H1 (cell line): ENCODE data around the gene NENF. TPM values are rescaled to one million over a fixed set of nuclear protein-coding genes. Genes with fewer than 3 reads are reported as not detected.

Source experiments
- CTCF ChIA-PET: fragments of 300-600 bp; sonication (Branson Sonifier 250); formaldehyde crosslinking; loops from one replicate; lab custom pipeline; 2021; ENCODE audit not compliant: partially characterized antibody; lab: Charles Lee
- POLR2A ChIA-PET: fragments of 300-600 bp; sonication (Branson Sonifier 250); formaldehyde crosslinking; loops from one replicate; lab custom pipeline; 2021; ENCODE audit warnings: inconsistent platforms; ENCODE audit not compliant: partially characterized antibody; lab: Charles Lee
- DNase-seq, 2 experiments: peaks; one replicate each; pipeline versions ENCODE4 v3.0.0 to v3.0.0-alpha.2; 2010 to 2022; ENCODE audit warnings: low spot score in 2 of 2, low read depth in 1 of 2, mixed read lengths in 1 of 2
- FAIRE-seq: peaks from 2 replicates; lab custom pipeline; 2011; peaks lifted over from hg19 to GRCh38; lab: Jason Lieb, UNC
- H2AFZ ChIP-seq: 2 replicates; pipeline ENCODE4 v1.8.1; 2012; ENCODE audit warnings: low read length, inconsistent platforms
- H2AK5ac ChIP-seq: 2 replicates; pipeline ENCODE4 v1.6.1; 2013; ENCODE audit warnings: low read depth, low read length
- H2BK120ac ChIP-seq: replicated peaks from 2 replicates; pipeline ENCODE3; 2013; ENCODE audit warnings: low read depth, low read length, inconsistent platforms
- H2BK12ac ChIP-seq: 2 replicates; pipeline ENCODE4 v1.6.1; 2013; ENCODE audit warnings: low read depth, low read length
- H2BK15ac ChIP-seq: 2 replicates; pipeline ENCODE4 v1.6.1; 2013; ENCODE audit warnings: low read length
- H2BK20ac ChIP-seq: 2 replicates; pipeline ENCODE4 v1.6.1; 2013; ENCODE audit warnings: low read length
- H2BK5ac ChIP-seq: 2 replicates; pipeline ENCODE4 v1.6.1; 2013; ENCODE audit warnings: low read depth, low read length
- H3K14ac ChIP-seq: 2 replicates; pipeline ENCODE4 v1.6.1; 2013; ENCODE audit warnings: inconsistent platforms; ENCODE audit not compliant: insufficient read length
- H3K18ac ChIP-seq: 2 replicates; pipeline ENCODE4 v1.6.1; 2013; ENCODE audit warnings: low read length; ENCODE audit errors: extremely low read depth
- H3K23ac ChIP-seq: 2 replicates; pipeline ENCODE4 v1.6.1; 2013; ENCODE audit warnings: inconsistent platforms; ENCODE audit not compliant: insufficient read length
- H3K23me2 ChIP-seq: 2 replicates; pipeline ENCODE4 v1.6.1; 2013; ENCODE audit warnings: low read depth, low read length
- H3K27ac ChIP-seq: 2 replicates; pipeline ENCODE4 v1.6.1; 2011; ENCODE audit warnings: low read depth, low read length, inconsistent platforms
- H3K27me3 ChIP-seq, 4 experiments: replicated peaks in 1 of 4; 1 replicate in 1 of 4; 2 replicates in 3 of 4; pipeline versions ENCODE4 v1.6.1 to v1.8.1; 2011 to 2013; ENCODE audit warnings: low read length in 3 of 4, mild to moderate bottlenecking in 3 of 4, inconsistent platforms in 2 of 4, mixed read lengths in 2 of 4, moderate library complexity in 1 of 4; ENCODE audit not compliant: control insufficient read depth in 3 of 4, insufficient read depth in 3 of 4; ENCODE audit errors: extremely low read depth in 1 of 4
- H3K36me3 ChIP-seq, 4 experiments: 2 replicates each; pipeline versions ENCODE4 v1.6.1 to v1.8.1; 2011 to 2013; ENCODE audit warnings: mild to moderate bottlenecking in 4 of 4, low read length in 3 of 4, moderate library complexity in 2 of 4, control low read depth in 1 of 4, inconsistent platforms in 1 of 4; ENCODE audit not compliant: insufficient read depth in 4 of 4, control insufficient read depth in 2 of 4
- H3K4ac ChIP-seq: replicated peaks from 2 replicates; pipeline ENCODE3; 2013; ENCODE audit warnings: low read length, low read depth, mixed read lengths, inconsistent platforms; ENCODE audit not compliant: insufficient read length
- H3K4me1 ChIP-seq, 4 experiments: replicated peaks in 1 of 4; 1 replicate in 1 of 4; 2 replicates in 3 of 4; pipeline versions ENCODE4 v1.6.1 to v1.8.1; 2011 to 2013; ENCODE audit warnings: low read length in 3 of 4, inconsistent platforms in 2 of 4, mixed read lengths in 1 of 4; ENCODE audit not compliant: insufficient read depth in 4 of 4, control insufficient read depth in 3 of 4
- H3K4me2 ChIP-seq, 2 experiments: 2 replicates each; pipeline versions ENCODE4 v1.6.1 to v1.8.1; 2011 to 2013; ENCODE audit warnings: low read depth in 2 of 2, low read length in 2 of 2, control low read depth in 1 of 2, inconsistent platforms in 1 of 2, mild to moderate bottlenecking in 1 of 2; ENCODE audit not compliant: insufficient read depth in 1 of 2
- H3K4me3 ChIP-seq, 4 experiments: fragments of 200-600, 300-600 bp in 1 of 4; sonication (generic), shearing (Covaris generic), sonication (Bioruptor Twin) in 1 of 4; 2 replicates each; pipeline versions ENCODE4 v1.5.1 to v1.8.1; 2011 to 2016; ENCODE audit warnings: low read length in 4 of 4, low read depth in 3 of 4, control low read depth in 2 of 4, inconsistent platforms in 2 of 4, mild to moderate bottlenecking in 2 of 4, mixed read lengths in 1 of 4, moderate library complexity in 1 of 4; ENCODE audit not compliant: insufficient read depth in 2 of 4; ENCODE audit errors: extremely low read depth in 1 of 4
- H3K56ac ChIP-seq: replicated peaks from 2 replicates; pipeline ENCODE3; 2013; ENCODE audit warnings: low read depth, mild to moderate bottlenecking, mixed read lengths, low read length, inconsistent platforms; ENCODE audit not compliant: insufficient read length
- H3K79me1 ChIP-seq: 2 replicates; pipeline ENCODE4 v1.6.1; 2013; ENCODE audit warnings: low read depth, low read length, control low read depth
- H3K79me2 ChIP-seq, 2 experiments: 2 replicates each; pipeline versions ENCODE4 v1.6.1 to v1.8.1; 2012 to 2013; ENCODE audit warnings: low read length in 2 of 2, mild to moderate bottlenecking in 2 of 2, inconsistent platforms in 1 of 2; ENCODE audit not compliant: insufficient read depth in 2 of 2, control insufficient read depth in 1 of 2
- H3K9ac ChIP-seq, 4 experiments: replicated peaks in 1 of 4; 1 replicate in 1 of 4; 2 replicates in 3 of 4; pipeline versions ENCODE4 v1.6.1 to v1.8.1; 2011 to 2013; ENCODE audit warnings: low read depth in 3 of 4, low read length in 3 of 4, control low read depth in 2 of 4, mild to moderate bottlenecking in 2 of 4, moderate library complexity in 2 of 4, inconsistent platforms in 1 of 4; ENCODE audit errors: extremely low read depth in 1 of 4
- H3K9me3 ChIP-seq, 2 experiments: 2 replicates each; pipeline versions ENCODE4 v1.6.1 to v1.8.1; 2012 to 2013; ENCODE audit warnings: mild to moderate bottlenecking in 2 of 2, moderate library complexity in 2 of 2, control low read depth in 1 of 2, inconsistent platforms in 1 of 2, low read depth in 1 of 2, low read length in 1 of 2, mixed read lengths in 1 of 2; ENCODE audit not compliant: insufficient read depth in 2 of 2
- H4K20me1 ChIP-seq, 2 experiments: replicated peaks in 1 of 2; 2 replicates each; pipeline versions ENCODE3 to v1.8.1; 2011 to 2013; ENCODE audit warnings: inconsistent platforms in 2 of 2, low read length in 2 of 2, mild to moderate bottlenecking in 1 of 2; ENCODE audit not compliant: insufficient read depth in 2 of 2, control insufficient read depth in 1 of 2
- H4K5ac ChIP-seq: 2 replicates; pipeline ENCODE4 v1.6.1; 2013; ENCODE audit warnings: low read length, low read depth, mixed read lengths, inconsistent platforms; ENCODE audit not compliant: insufficient read length
- H4K8ac ChIP-seq: 2 replicates; pipeline ENCODE4 v1.8.0; 2013; ENCODE audit warnings: mild to moderate bottlenecking, moderate library complexity, low read length, inconsistent platforms; ENCODE audit not compliant: insufficient read depth; ENCODE audit errors: extremely low read depth
- H4K91ac ChIP-seq: replicated peaks from 2 replicates; pipeline ENCODE3; 2013; ENCODE audit warnings: low read length, mixed read lengths, inconsistent platforms; ENCODE audit not compliant: insufficient read length
- BACH1 ChIP-seq: IDR thresholded peaks from 2 replicates; pipeline ENCODE4 v1.6.1; 2012; ENCODE audit warnings: low read length, improper control_type of control experiment
- BRCA1 ChIP-seq: IDR thresholded peaks from 2 replicates; pipeline ENCODE4 v1.6.1; 2012; ENCODE audit warnings: low read depth, low read length, improper control_type of control experiment
- EGR1 ChIP-seq: IDR thresholded peaks from 2 replicates; pipeline ENCODE4 v1.6.1; 2011; ENCODE audit warnings: low read depth, low read length, borderline replicate concordance
- GTF2F1 ChIP-seq: IDR thresholded peaks from 2 replicates; pipeline ENCODE4 v1.6.1; 2012; ENCODE audit warnings: low read depth, low read length, improper control_type of control experiment, borderline replicate concordance
- JUN ChIP-seq: IDR thresholded peaks from 2 replicates; pipeline ENCODE4 v1.6.1; 2011; ENCODE audit warnings: low read depth, mild to moderate bottlenecking, improper control_type of control experiment, low read length
- JUND ChIP-seq: IDR thresholded peaks from 2 replicates; pipeline ENCODE4 v1.6.1; 2011; ENCODE audit warnings: mild to moderate bottlenecking, improper control_type of control experiment, low read length
- KDM1A ChIP-seq: fragments of 200-600, 300-600 bp; sonication (generic); IDR thresholded peaks from 2 replicates; pipeline ENCODE4 v1.7.1; 2016; ENCODE audit warnings: mild to moderate bottlenecking, low read length, borderline replicate concordance
- KDM5A ChIP-seq: fragments of 200-600 bp; IDR thresholded peaks from 2 replicates; pipeline ENCODE4 v1.7.1; 2012; ENCODE audit warnings: mild to moderate bottlenecking, low read length, inconsistent platforms, mixed read lengths
- MAX ChIP-seq: IDR thresholded peaks from 2 replicates; pipeline ENCODE4 v1.6.1; 2012; ENCODE audit warnings: inconsistent platforms
- PHF8 ChIP-seq: fragments of 200-600 bp; sonication (generic); conservative IDR thresholded peaks from 2 replicates; pipeline ENCODE4 v1.7.1; 2012; ENCODE audit warnings: low read depth, mild to moderate bottlenecking, inconsistent platforms, low read length, moderate library complexity
- POLR2A ChIP-seq, 2 experiments: IDR thresholded peaks; 1 replicate in 1 of 2; 2 replicates in 1 of 2; pipeline ENCODE4 v1.6.1; 2011; ENCODE audit warnings: low read depth in 2 of 2, low read length in 2 of 2, mild to moderate bottlenecking in 2 of 2; ENCODE audit errors: control extremely low read depth in 1 of 2
- SP2 ChIP-seq: IDR thresholded peaks from 2 replicates; pipeline ENCODE4 v1.6.1; 2012; ENCODE audit warnings: mild to moderate bottlenecking, low read length, inconsistent platforms
- SUZ12 ChIP-seq: fragments of 200-600 bp; sonication (generic); IDR thresholded peaks from 2 replicates; pipeline ENCODE4 v1.6.1; 2012; ENCODE audit warnings: mild to moderate bottlenecking, inconsistent platforms, low read length, moderate library complexity, mixed read lengths
- WGBS, 2 experiments: shearing (Covaris generic) in 1 of 2; methylation state at CpG; one replicate each; pipeline versions ENCODE4 v1.1.6 to v1.1.7; 2013 to 2015; ENCODE audit warnings: low lambda C conversion rate in 2 of 2, mixed read lengths in 2 of 2, inconsistent platforms in 1 of 2, low coverage in 1 of 2, missing lambda C conversion rate in 1 of 2; ENCODE audit not compliant: insufficient replicate concordance in 2 of 2, insufficient coverage in 1 of 2, insufficient read length in 1 of 2; ENCODE audit errors: extremely low coverage in 1 of 2, missing lambda C conversion rate in 1 of 2; 5-methylcytosine and 5-hydroxymethylcytosine counted together
- polyA plus RNA-seq, 7 experiments: library from polyadenylated mRNA; depleted of rRNA in 3 of 7; stranded (reverse) in 5 of 7; unstranded in 2 of 7; fragments of >200 nt in 5 of 7; fragments of 200-250 nt in 2 of 7; gene quantifications; 1 replicate in 5 of 7; 2 replicates in 1 of 7; 4 replicates in 1 of 7; pipeline versions ENCODE4 v1.2.1 to v1.2.3, GENCODE V29; 2011 to 2013; ENCODE audit warnings: missing spikeins in 2 of 7, mixed read lengths in 2 of 7
- total RNA-seq: library from RNA; stranded (reverse); fragmentation: NEBNext Ultra II Directional; extraction: Animal tissue kit (Norgen Biotek cat#: 25700); gene quantifications from 2 replicates; pipeline ENCODE4 v1.2.1, GENCODE V29; 2021
- TF ChIP-seq, protein P1 (sequence below): IDR thresholded peaks from 2 replicates; pipeline ENCODE4 v1.6.1; 2011; ENCODE audit warnings: low read length, improper control_type of control experiment

The NENF gene
- total and polyA plus RNA-seq, 2 of the 8 experiments (the other 6 are each of a cell fraction or from before 2014, with no cell fraction given), result 27.0 to 28.0 TPM

DNA sequence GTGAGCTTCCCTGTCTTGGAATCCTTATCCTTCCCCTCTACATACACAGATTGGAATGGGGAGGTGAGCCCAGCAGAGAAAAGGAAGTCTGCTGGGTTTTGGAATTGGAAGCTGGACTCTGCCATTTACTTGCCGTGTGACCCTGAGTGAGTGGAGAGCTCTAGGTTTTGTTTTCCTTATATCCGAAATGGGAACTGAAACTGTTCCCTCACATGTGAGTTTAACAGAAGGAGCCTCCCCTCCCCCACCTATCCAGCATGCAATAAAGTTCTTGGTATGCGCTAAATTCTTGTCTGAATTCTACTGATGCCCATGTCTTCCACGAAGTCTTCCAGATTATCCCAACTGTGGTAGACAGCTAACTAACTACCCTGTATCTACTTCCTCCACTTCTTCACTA is 58.7 kb downstream of the NENF start:
- H3K27ac ChIP-seq, result no peak overlapping the region
- no peak overlapping the region for H2BK20ac ChIP-seq
- H4K20me1 ChIP-seq, result no peaks in the 10 kb centered on the region
- H3K79me1 ChIP-seq, result no peaks in the 10 kb centered on the region
- H3K4me1 ChIP-seq, result peaks cover 0 to 3% (median 0%) of the 10 kb centered on the region in 4 experiments; a peak in 3 of 7 replicates
- no peak overlapping the region for H2BK120ac ChIP-seq
- CTCF ChIA-PET, result interaction anchor here (0.9 to 4.0 kb wide), 5 partner anchors 14 to 177 kb away, joined by 3 to 21 read pairs (median 3); no protein-coding TSS in a partner anchor
- H3K9me3 ChIP-seq, result no peaks in the 10 kb centered on the region
- no peak overlapping the region for H3K56ac ChIP-seq
- no peak overlapping the region for H2AFZ ChIP-seq
- 79% methylated on average over 4 of the region's 4 CpGs; no CpG with 5 or more reads in 1 of the 2 experiments for WGBS, 2 experiments
- POLR2A ChIA-PET, result interaction anchor here (1.0 to 1.5 kb wide), 2 partner anchors 67 to 117 kb away, joined by 3 to 4 read pairs; partner anchors contain the start of gene ATF3
- H4K91ac ChIP-seq, result no peak overlapping the region
- H3K4me3 ChIP-seq, result no peak overlapping the region
- no peak overlapping the region for H2BK5ac ChIP-seq
- no peak for FAIRE-seq
- DNase-seq, result no peak
- no peak overlapping the region for H2BK12ac ChIP-seq
- no peak overlapping the region for H3K9ac ChIP-seq
- no peak overlapping the region for H3K18ac ChIP-seq
- no peaks in the 10 kb centered on the region for H3K23me2 ChIP-seq
- H3K79me2 ChIP-seq, result no peaks in the 10 kb centered on the region
- H3K4me2 ChIP-seq, result no peak overlapping the region
- H3K14ac ChIP-seq, result no peak overlapping the region
- no peak overlapping the region for H3K23ac ChIP-seq
- no peak overlapping the region for H4K8ac ChIP-seq
- H2BK15ac ChIP-seq, result no peak overlapping the region
- no peak overlapping the region for H3K4ac ChIP-seq
- H3K36me3 ChIP-seq, result no peaks in the 10 kb centered on the region
- no peak overlapping the region for H2AK5ac ChIP-seq
- no peaks in the 10 kb centered on the region for H3K27me3 ChIP-seq
- no peak overlapping the region for H4K5ac ChIP-seq
- no peak for TF ChIP-seq GTF2F1
- TF ChIP-seq POLR2A (IDR thresholded peaks at IDR 0.05; ENCODE audit: control extremely low read depth in 1 of 2, low read depth in 2 of 2, low read length in 2 of 2), result no peak
- no peak for TF ChIP-seq EGR1
- TF ChIP-seq JUND, result no peak
- TF ChIP-seq PHF8, result no peak
- TF ChIP-seq, protein P1, sequence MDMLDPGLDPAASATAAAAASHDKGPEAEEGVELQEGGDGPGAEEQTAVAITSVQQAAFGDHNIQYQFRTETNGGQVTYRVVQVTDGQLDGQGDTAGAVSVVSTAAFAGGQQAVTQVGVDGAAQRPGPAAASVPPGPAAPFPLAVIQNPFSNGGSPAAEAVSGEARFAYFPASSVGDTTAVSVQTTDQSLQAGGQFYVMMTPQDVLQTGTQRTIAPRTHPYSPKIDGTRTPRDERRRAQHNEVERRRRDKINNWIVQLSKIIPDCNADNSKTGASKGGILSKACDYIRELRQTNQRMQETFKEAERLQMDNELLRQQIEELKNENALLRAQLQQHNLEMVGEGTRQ, result no peak
- no peak for TF ChIP-seq SP2
- no peak for TF ChIP-seq BRCA1
- no peak for TF ChIP-seq JUN
- TF ChIP-seq SUZ12, result no peak
- no peak for TF ChIP-seq KDM5A
- TF ChIP-seq MAX, result no peak
- TF ChIP-seq BACH1, result no peak
- no peak for TF ChIP-seq KDM1A
